ENCODE results near the gene ADGRD1.
"Not testable (repeated sequence)": the region's sequence is repeated elsewhere in the genome, so short reads cannot be mapped to it uniquely, and the experiment has no call there.

The ADGRD1 gene

GRCh38 chr12:131128556-131128955 is 174.8 kb downstream of the ADGRD1 start:
- no peak for DNase-seq

- not testable (repeated sequence) for DNase-seq
These were observed 175.4 kb downstream of the ADGRD1 start for GRCh38 chr12:131128966-131129619.

- no peak for DNase-seq
These were observed 176.1 kb downstream of the ADGRD1 start for GRCh38 chr12:131129839-131130238.

GRCh38 chr12:131130311-131130911 is 176.7 kb downstream of the ADGRD1 start:
- DNase-seq, result no peak

GRCh38 chr12:131131077-131131807 is 177.5 kb downstream of the ADGRD1 start:
- no peak for DNase-seq

GRCh38 chr12:131131808-131132117 is 178.1 kb downstream of the ADGRD1 start:
- DNase-seq, result no peak

- peak; percentile 83 for DNase-seq
These were observed 178.6 kb downstream of the ADGRD1 start for GRCh38 chr12:131132118-131132892.

- DNase-seq, result no peak
These were observed 179.6 kb downstream of the ADGRD1 start for GRCh38 chr12:131133015-131133905.

GRCh38 chr12:131133994-131134393 is 180.3 kb downstream of the ADGRD1 start:
- no peak for DNase-seq

GRCh38 chr12:131134523-131135310 is 181.0 kb downstream of the ADGRD1 start:
- no peak for DNase-seq

- no peak for DNase-seq
These were observed 181.6 kb downstream of the ADGRD1 start for GRCh38 chr12:131135311-131135785.

GRCh38 chr12:131135786-131136538 is 182.3 kb downstream of the ADGRD1 start:
- DNase-seq, result no peak

GRCh38 chr12:131136539-131136872 is 182.8 kb downstream of the ADGRD1 start:
- DNase-seq, result no peak

- no peak for DNase-seq
These were observed 183.5 kb downstream of the ADGRD1 start for GRCh38 chr12:131137009-131137835.

GRCh38 chr12:131137836-131138637 is 184.3 kb downstream of the ADGRD1 start:
- peak; percentile 88 for DNase-seq

- DNase-seq, result no peak
These were observed 185.1 kb downstream of the ADGRD1 start for GRCh38 chr12:131138638-131139362.

GRCh38 chr12:131139363-131140068 is 185.8 kb downstream of the ADGRD1 start:
- no peak for DNase-seq

GRCh38 chr12:131140069-131140435 is 186.3 kb downstream of the ADGRD1 start:
- DNase-seq, result no peak

Measured in right hindlimb (tissue), 1 donor.